Natural killer cell (primary cell): ENCODE results near the gene ARL6IP4. TPM values are rescaled to one million over a fixed set of nuclear protein-coding genes. Genes with fewer than 3 reads are reported as not detected.

Source experiments
- ATAC-seq, 3 donors: fragments of 150-1000 bp in 2 of 3; fragments of 200-7000 bp in 1 of 3; cut with Tn5 transposase; 1 replicate in 1 of 3; 2 replicates in 2 of 3; pipeline ENCODE4 v1.10.0; 2021; ENCODE audit warnings: mild to moderate bottlenecking in 2 of 3, moderate library complexity in 2 of 3
- DNase-seq, 2 donors: peaks; one replicate each; pipeline versions ENCODE4 v3.0.0 to v3.0.0-alpha.2; 2013 to 2021; ENCODE audit warnings: mixed read lengths in 1 of 2
- H3K27ac ChIP-seq: one replicate; pipeline ENCODE4 v1.5.1; 2013; ENCODE audit warnings: mild to moderate bottlenecking, low read length
- H3K27me3 ChIP-seq: one replicate; pipeline ENCODE4 v1.6.1; 2013; ENCODE audit warnings: low read length; ENCODE audit not compliant: control insufficient read depth, insufficient read depth
- H3K36me3 ChIP-seq: one replicate; pipeline ENCODE4 v1.6.1; 2013; ENCODE audit warnings: low read length; ENCODE audit not compliant: control insufficient read depth, insufficient read depth
- H3K4me1 ChIP-seq: one replicate; pipeline ENCODE4 v1.6.1; 2013; ENCODE audit warnings: low read length; ENCODE audit not compliant: control insufficient read depth, insufficient read depth
- H3K4me3 ChIP-seq: one replicate; pipeline ENCODE4 v1.5.1; 2013; ENCODE audit warnings: low read length
- H3K9me3 ChIP-seq: one replicate; pipeline ENCODE4 v1.6.1; 2013; ENCODE audit warnings: low read length; ENCODE audit not compliant: control insufficient read depth, insufficient read depth
- H3K27ac Mint-ChIP-seq, 2 donors: one replicate each; pipeline ENCODE4 v1.8.0; 2022; ENCODE audit warnings: mild to moderate bottlenecking in 2 of 2, mixed read lengths in 2 of 2, moderate library complexity in 1 of 2
- H3K27me3 Mint-ChIP-seq, 2 donors: one replicate each; pipeline ENCODE4 v1.8.0; 2022; ENCODE audit warnings: low read depth in 2 of 2, mixed read lengths in 2 of 2
- H3K36me3 Mint-ChIP-seq: one replicate; pipeline ENCODE4 v1.8.0; 2022; ENCODE audit warnings: mixed read lengths
- H3K4me1 Mint-ChIP-seq, 2 donors: one replicate each; pipeline ENCODE4 v1.8.0; 2022; ENCODE audit warnings: mixed read lengths in 2 of 2
- H3K4me3 Mint-ChIP-seq: one replicate; pipeline ENCODE4 v1.8.0; 2022; ENCODE audit warnings: mild to moderate bottlenecking, moderate library complexity, mixed read lengths
- H3K9me3 Mint-ChIP-seq, 2 donors: one replicate each; pipeline ENCODE4 v1.8.0; 2022; ENCODE audit warnings: mixed read lengths in 2 of 2
- WGBS: methylation state at CpG from one replicate; pipeline ENCODE4 v1.1.7; 2013; ENCODE audit warnings: missing lambda C conversion rate; ENCODE audit not compliant: insufficient coverage; 5-methylcytosine and 5-hydroxymethylcytosine counted together
- intact Hi-C: fragments of 100-400 bp; cut with micrococcal nuclease; formaldehyde crosslinking; loops from one replicate; pipeline ENCODE4 v1.14.2; 2022
- total RNA-seq, 4 donors: library from RNA; stranded (reverse); fragments of 120-200 nt in 1 of 4; gene quantifications; one replicate each; pipeline versions ENCODE4 v1.2.3 to v1.2.4, GENCODE V29; 2013 to 2022
- TF ChIP-seq, protein P1 (sequence below): fragments of 200-600 bp; IDR thresholded peaks from one replicate; pipeline ENCODE4 v1.8.0; 2022; ENCODE audit warnings: antibody characterized with exemption

ARL6IP4 gene
- total RNA-seq, 3 donors from 2014 or later (not counting 1 experiment from before 2014, with no cell fraction given), result 97.2 to 136 (median 116) TPM

DNA sequence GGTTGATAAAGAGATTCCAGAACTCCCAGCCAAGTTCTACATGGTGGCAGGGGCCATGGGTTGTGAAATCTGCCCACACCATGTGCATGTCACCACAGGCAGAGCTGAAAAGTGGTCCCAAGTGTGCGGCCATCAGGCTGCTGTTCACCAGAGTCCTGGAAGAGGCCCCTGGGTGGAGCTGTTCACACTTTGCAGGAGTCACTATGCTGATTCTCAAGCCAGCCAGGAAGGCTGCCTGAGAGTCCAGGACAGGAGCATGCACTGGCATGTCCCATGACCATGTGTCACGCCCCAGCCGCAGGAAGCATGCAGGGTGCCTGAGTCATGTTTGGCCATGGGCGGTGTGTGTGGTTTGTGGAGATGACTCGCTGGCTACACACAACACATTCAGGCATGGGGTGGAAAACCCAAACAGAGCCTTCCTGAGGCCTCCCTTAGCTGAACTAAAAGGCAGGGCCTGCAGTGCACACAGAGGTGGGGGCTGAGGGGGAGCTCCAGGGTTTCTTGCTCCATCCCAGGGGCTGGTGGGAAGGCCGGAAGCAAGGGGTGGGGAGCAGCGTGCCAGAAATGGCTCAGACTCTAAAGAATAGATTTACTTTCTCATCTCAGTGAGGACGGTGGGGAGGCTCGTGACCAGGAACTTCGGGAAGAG, 33.7 kb upstream of the ARL6IP4 start:
- Histone ChIP-seq H3K27ac (peak overlapping the region; percentile 23), H3K9me3 (no peaks in the 10 kb centered on the region), H3K4me1 (peaks cover 60% of the 10 kb centered on the region), H3K36me3 (no peaks in the 10 kb centered on the region), H3K4me3 (no peak overlapping the region), H3K27me3 (no peaks in the 10 kb centered on the region)
- DNase-seq (peak; percentile 71 to 84), ATAC-seq (peak; percentile 73 to 83 (median 83))
- TF ChIP-seq, protein P1, sequence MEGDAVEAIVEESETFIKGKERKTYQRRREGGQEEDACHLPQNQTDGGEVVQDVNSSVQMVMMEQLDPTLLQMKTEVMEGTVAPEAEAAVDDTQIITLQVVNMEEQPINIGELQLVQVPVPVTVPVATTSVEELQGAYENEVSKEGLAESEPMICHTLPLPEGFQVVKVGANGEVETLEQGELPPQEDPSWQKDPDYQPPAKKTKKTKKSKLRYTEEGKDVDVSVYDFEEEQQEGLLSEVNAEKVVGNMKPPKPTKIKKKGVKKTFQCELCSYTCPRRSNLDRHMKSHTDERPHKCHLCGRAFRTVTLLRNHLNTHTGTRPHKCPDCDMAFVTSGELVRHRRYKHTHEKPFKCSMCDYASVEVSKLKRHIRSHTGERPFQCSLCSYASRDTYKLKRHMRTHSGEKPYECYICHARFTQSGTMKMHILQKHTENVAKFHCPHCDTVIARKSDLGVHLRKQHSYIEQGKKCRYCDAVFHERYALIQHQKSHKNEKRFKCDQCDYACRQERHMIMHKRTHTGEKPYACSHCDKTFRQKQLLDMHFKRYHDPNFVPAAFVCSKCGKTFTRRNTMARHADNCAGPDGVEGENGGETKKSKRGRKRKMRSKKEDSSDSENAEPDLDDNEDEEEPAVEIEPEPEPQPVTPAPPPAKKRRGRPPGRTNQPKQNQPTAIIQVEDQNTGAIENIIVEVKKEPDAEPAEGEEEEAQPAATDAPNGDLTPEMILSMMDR, result no peak
- Mint-ChIP-seq H3K4me1 (peaks cover 42 to 65% of the 10 kb centered on the region in 2 donors), H3K9me3 (peaks cover 0 to 2% of the 10 kb centered on the region in 2 donors), H3K4me3 (peak overlapping the region; percentile 89), H3K36me3 (no peaks in the 10 kb centered on the region), H3K27ac (peak overlapping the region; percentile 89 to 94), H3K27me3 (no peaks in the 10 kb centered on the region)
- intact Hi-C loops, result loop anchor here (1.0 to 2.0 kb wide), 2 partner anchors 49 to 80 kb away; no protein-coding TSS in a partner anchor
- WGBS, result 28% methylated on average over 9 of the region's 10 CpGs

DNA sequence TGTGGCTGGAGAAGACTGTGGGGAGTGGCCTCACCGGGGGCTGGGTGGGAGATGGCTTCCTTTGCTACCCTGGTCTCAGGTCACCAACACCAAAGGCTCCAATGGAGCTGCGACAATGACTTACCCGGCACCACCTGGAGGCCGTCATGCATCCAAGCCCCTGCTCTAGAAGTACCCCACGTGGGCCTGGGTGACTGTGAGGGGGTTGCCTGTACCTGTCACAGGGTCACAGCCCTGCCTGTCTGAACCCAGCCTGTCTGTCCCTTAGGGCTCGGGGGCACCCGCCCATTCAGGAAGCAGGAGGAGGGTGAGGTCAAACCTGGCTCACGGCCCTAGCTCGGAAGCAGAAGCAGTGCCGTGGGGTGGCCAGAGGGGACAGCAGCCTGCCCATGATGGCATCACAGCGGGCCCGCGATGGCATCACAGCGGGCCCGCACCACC, 33.1 kb upstream of the ARL6IP4 start:
- TF ChIP-seq, protein P1, result no peak
- intact Hi-C loops, result loop anchor here (1.0 to 2.0 kb wide), 2 partner anchors 49 to 81 kb away; no protein-coding TSS in a partner anchor
- ATAC-seq (peak in 1 of 3 donors; percentile 6), DNase-seq (peak in 1 of 2 donors; percentile 28)
- Histone ChIP-seq H3K9me3 (no peaks in the 10 kb centered on the region), H3K27me3 (no peaks in the 10 kb centered on the region), H3K4me3 (no peak overlapping the region), H3K36me3 (no peaks in the 10 kb centered on the region), H3K27ac (no peak overlapping the region), H3K4me1 (peaks cover 59% of the 10 kb centered on the region)
- Mint-ChIP-seq H3K9me3 (peaks cover 0 to 2% of the 10 kb centered on the region in 2 donors), H3K27ac (peak overlapping the region; percentile 89 to 94), H3K4me1 (peaks cover 46 to 60% of the 10 kb centered on the region in 2 donors), H3K36me3 (no peaks in the 10 kb centered on the region), H3K4me3 (peak overlapping the region; percentile 89), H3K27me3 (no peaks in the 10 kb centered on the region)
- 72% methylated on average over 15 of the region's 15 CpGs for WGBS

DNA sequence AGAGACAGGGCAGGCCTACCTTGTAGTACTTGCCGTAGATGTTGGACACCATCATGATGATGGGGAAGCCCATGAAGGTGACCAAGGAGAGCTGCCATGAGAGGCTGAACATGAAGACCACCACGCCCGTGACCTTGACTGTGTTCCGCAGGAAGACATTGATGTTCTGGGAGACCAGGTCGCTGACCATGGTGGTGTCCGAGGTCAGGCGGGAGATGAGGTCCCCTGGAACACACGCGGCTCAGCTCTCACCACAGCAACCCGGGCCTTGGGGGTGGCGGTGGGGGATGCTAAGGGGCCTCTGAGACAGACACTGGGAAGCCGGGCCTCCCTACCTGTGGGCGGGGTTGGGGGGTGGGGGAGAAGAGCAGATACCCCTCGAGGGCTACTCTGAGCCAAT, 31.9 kb upstream of the ARL6IP4 start:
- TF ChIP-seq, protein P1, result no peak
- Histone ChIP-seq H3K27ac (no peak overlapping the region), H3K27me3 (no peaks in the 10 kb centered on the region), H3K9me3 (no peaks in the 10 kb centered on the region), H3K4me1 (peaks cover 46% of the 10 kb centered on the region), H3K4me3 (no peak overlapping the region), H3K36me3 (no peaks in the 10 kb centered on the region)
- H3K9me3 Mint-ChIP-seq, result no peaks in the 10 kb centered on the region
- H3K27ac Mint-ChIP-seq, result peak overlapping the region in 1 of 2 donors; percentile 94
- 97% methylated on average over 13 of the region's 14 CpGs for WGBS
- ATAC-seq (no peak), DNase-seq (no peak)
- no peak overlapping the region for H3K4me3 Mint-ChIP-seq
- no peaks in the 10 kb centered on the region for H3K36me3 Mint-ChIP-seq
- intact Hi-C loops, result no loop called here
- no peaks in the 10 kb centered on the region for H3K27me3 Mint-ChIP-seq
- H3K4me1 Mint-ChIP-seq, result peaks cover 37 to 47% of the 10 kb centered on the region in 2 donors
